GM12801 (cell line): ENCODE results near the gene TMEM231.

Experiments
- TF ChIP-seq, protein P1 (sequence below): IDR thresholded peaks from one replicate; pipeline ENCODE4 v1.5.1; 2011; ENCODE audit warnings: control low read depth; ENCODE audit not compliant: insufficient read length; ENCODE audit errors: extremely low read depth

TMEM231 gene

DNA sequence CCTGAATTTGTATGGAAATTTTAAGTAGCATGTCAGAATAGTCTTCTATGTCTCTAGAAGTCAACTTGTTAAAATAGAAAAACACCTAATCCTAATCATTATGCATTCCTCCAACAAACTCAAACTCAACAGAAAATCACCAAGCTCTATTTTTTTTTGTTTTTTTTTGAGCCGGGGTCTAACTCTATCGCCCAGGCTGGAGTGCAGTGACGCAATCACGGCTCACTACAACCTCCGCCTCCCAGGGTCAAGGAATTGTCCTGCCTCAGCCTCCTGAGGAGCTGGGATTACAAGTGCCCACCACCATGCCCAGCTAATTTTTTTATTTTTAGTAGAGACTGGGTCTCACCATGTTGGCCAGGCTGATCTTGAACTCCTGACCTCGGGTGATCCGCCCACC, 9.8 kb downstream of the TMEM231 start:
- TF ChIP-seq, protein P1, sequence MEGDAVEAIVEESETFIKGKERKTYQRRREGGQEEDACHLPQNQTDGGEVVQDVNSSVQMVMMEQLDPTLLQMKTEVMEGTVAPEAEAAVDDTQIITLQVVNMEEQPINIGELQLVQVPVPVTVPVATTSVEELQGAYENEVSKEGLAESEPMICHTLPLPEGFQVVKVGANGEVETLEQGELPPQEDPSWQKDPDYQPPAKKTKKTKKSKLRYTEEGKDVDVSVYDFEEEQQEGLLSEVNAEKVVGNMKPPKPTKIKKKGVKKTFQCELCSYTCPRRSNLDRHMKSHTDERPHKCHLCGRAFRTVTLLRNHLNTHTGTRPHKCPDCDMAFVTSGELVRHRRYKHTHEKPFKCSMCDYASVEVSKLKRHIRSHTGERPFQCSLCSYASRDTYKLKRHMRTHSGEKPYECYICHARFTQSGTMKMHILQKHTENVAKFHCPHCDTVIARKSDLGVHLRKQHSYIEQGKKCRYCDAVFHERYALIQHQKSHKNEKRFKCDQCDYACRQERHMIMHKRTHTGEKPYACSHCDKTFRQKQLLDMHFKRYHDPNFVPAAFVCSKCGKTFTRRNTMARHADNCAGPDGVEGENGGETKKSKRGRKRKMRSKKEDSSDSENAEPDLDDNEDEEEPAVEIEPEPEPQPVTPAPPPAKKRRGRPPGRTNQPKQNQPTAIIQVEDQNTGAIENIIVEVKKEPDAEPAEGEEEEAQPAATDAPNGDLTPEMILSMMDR, result no peak

DNA sequence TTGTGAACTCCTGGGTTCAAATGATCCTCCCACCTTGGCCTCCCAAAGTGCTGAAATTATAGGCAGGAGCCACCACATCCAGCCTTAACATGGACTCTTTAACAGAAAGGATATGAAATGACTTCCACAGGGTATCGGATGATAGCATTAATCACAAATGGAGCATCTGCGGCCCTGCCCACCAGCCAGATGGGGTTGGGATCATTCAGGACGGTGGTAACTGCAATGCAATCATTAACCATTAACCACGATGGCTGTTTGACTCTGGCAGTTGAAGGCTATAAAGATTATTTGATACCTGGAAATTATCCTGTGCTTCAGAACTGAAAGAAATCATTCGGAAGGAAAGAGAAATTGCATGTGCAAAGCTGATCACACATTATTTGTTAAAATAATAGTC, 14.8 kb downstream of the TMEM231 start:
- TF ChIP-seq, protein P1, result no peak

DNA sequence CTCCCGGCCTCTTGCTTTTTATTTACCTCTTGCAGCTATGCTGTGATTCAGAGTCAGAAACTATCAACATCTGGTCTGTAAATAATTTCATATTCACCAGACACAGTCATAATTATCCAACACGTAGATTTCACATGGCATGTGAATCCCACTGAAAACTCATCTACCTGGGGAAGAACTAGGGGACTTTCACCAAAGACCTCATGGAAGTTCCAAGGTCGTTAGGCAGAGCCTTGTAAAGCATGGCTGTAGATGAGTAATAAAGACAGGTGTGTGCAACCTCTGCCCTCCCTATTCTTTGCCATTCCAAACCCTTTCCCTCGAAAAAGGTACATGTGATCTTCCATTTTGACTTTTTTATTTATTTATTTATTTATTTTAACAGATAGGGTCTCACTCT, 18.3 kb downstream of the TMEM231 start:
- TF ChIP-seq, protein P1, result no peak

DNA sequence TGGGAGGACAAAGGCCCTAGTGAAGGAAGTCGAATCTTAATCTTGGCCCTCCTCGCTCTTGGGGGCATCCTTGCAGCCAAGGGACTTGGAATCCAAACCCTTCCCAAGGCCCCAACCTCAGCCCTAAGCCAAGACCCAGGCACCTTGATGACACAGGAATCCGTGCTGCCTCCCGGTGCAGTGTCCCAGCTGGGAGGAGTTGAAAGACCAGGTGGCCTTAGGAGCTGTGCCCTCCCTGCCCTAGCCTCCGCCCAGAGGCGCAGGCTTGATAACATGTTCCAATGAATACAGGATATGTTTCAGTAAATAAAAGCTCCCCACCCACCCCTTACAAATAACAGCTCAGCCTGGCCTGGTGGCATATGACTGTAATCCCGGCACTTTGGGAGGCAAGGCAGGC, 20.2 kb downstream of the TMEM231 start, which contains the start of gene CHST5:
Gene CHST5, minus strand, starts transcription at position 208 of the 400 bp plus-strand sequence. CDS start 5,724 bp downstream, outside the sequence.
- TF ChIP-seq, protein P1, result no peak

DNA sequence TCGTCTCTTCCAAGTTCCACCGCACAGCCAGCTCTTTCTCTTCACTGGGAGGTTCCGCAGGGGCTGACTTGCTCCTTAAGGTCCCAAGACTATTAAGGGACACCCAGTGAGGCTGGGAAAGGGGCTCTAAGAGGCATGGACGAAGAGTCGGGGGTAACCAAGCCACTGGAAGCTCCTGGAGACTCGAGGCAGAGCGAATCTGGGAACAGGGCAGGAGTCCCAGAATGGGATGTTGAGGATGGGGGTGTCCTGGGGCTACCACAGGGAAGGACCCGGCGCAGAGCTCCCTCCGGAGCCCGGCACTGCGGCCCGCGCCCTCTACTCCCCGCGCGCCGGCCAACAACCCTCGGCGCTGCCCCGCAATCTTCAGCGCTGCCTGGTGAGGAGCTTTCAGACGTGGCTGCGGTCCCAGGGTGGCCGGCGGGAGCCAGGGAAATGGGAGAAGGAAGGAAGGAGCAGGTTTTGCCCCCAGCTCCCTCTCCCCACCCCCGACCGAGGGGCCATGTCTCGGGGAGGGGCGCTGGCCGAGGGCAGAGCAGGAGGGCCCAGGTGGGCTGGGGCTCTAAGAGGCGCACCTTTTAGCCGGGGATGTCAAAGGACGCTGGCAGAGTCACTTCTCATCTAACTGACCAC, 20.7 kb downstream of the TMEM231 start:
- TF ChIP-seq, protein P1, result no peak

DNA sequence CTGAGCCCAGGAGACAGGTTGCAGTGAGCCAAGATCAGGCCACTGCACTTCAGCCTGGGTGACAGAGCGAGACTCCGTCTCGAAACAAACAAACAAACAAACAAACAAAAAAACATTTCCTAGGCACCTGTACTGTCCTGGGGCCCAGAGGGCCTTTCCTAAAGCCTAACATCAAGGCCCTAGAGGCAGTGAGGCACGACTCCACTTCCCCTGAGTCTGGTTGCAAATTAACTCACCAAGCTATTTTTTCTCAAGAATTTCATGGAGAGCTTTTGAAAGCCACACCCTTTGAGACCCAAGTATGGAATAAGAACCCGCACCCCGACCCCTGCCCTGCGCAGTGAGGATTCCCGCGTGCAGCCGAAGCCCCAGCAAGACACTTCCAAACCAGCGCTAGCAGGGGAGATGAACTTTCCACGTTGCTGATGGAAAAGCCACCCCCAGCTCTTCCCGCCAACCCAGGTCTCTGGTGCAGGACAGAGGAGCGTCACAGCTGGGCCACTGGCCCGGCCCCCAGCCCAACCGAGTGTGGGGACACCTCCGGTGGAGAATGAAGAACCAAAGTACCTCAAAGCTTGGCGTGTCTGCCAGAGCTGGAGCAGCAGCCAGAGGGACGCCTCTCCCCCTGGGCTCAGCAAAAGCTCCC, 21.4 kb downstream of the TMEM231 start:
- TF ChIP-seq, protein P1, result no peak

DNA sequence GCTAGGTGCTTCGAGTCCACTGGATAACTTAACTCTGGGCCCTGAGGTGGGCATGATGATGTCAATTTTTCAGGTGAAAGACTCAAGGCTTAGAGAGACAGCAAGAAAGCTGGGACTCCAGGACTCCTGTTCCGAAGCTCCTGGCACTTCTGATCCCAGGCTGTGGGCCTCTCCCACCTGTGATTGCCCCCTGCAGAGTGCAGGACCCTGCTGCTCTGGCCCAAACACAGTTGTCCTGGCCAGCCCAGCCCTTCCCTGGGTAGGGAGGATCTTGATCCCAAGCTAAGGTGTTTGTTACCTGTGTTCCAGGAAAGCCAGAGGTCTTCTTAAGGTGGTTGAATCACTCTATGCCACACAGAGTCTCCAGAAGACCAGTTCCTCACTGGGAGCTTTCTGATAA, 23.3 kb downstream of the TMEM231 start:
- TF ChIP-seq, protein P1, result no peak
